MM.1S (cell line): ENCODE data around the gene KARS1.

Source experiments
- EZH2phosphoT487 ChIP-seq: fragments of 300-600 bp; sonication (generic); IDR thresholded peaks from 2 replicates; pipeline ENCODE4 v1.6.1; 2018; ENCODE audit warnings: antibody characterized with exemption, low read length
- TF ChIP-seq, protein P1 (sequence below): fragments of 300-600 bp; sonication (generic); IDR thresholded peaks from 2 replicates; pipeline ENCODE4 v1.5.1; 2016; ENCODE audit warnings: antibody characterized with exemption, low read length, mixed read lengths

DNA sequence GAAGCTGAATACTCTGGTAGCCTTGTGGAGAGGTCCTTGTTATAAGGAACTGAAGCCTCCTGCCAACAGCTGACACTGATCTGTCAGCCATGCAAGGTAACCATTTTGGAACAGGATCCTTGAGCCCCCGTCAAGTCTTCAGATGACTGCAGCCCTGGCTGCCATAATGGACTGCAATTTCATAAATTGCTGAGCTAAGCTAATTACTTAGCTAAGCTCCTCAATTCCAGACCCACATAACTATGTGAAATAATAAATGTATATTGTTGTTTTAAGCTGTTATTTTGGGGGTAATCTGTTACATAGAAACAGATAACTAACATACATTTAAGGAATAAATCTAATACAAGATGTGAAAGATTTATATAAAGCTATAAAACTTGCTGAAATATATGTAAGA is 41.0 kb downstream of the KARS1 start:
- TF ChIP-seq, protein P1, sequence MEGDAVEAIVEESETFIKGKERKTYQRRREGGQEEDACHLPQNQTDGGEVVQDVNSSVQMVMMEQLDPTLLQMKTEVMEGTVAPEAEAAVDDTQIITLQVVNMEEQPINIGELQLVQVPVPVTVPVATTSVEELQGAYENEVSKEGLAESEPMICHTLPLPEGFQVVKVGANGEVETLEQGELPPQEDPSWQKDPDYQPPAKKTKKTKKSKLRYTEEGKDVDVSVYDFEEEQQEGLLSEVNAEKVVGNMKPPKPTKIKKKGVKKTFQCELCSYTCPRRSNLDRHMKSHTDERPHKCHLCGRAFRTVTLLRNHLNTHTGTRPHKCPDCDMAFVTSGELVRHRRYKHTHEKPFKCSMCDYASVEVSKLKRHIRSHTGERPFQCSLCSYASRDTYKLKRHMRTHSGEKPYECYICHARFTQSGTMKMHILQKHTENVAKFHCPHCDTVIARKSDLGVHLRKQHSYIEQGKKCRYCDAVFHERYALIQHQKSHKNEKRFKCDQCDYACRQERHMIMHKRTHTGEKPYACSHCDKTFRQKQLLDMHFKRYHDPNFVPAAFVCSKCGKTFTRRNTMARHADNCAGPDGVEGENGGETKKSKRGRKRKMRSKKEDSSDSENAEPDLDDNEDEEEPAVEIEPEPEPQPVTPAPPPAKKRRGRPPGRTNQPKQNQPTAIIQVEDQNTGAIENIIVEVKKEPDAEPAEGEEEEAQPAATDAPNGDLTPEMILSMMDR = no peak
- no peak for TF ChIP-seq EZH2phosphoT487
